Activated CD4-positive, alpha-beta T cell treated with anti-CD3 and anti-CD28 coated beads for 48 hours (primary cell): ENCODE data around the gene GFOD1.

ENCODE experiments used
- DNase-seq: peaks from one replicate; pipeline ENCODE4 v3.0.0-alpha.2; 2020

The GFOD1 gene

GRCh38 chr6:13372076-13372475 lies 115.3 kb downstream of the GFOD1 start:
- no peak for DNase-seq

DNA sequence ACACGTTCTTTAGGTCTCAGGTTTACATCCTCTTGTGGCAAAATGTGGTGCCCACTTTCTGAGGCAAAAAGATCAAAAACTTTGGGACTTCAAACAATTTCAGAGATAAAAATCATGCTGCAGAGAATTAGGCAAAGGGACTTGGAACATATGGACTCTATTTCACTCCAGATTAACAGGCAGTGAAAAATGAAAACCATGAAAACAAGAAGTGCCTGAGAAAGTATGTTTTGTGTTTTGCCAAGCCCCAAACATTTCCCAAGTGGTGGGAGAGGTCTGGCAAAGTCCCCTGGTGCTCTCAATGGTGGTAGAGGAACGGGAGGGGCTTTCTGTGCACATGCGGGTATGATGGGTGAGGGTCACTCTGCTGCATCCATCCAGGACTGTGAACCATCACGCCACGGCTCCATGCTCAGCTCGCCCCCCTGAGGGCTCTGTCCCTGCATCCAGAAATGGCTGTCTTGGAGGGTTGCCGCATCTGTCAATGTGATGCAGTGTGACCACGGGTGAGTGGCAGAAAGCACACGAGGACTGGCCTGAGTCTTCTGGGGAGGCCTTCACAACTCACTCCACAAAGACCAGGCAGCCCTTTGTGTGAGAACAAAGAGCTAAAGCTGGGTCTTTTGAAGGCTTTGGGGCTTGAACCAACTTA lies 115.9 kb downstream of the GFOD1 start:
- DNase-seq, result no peak

GRCh38 chr6:13370623-13371022 lies 116.8 kb downstream of the GFOD1 start:
- no peak for DNase-seq

DNA sequence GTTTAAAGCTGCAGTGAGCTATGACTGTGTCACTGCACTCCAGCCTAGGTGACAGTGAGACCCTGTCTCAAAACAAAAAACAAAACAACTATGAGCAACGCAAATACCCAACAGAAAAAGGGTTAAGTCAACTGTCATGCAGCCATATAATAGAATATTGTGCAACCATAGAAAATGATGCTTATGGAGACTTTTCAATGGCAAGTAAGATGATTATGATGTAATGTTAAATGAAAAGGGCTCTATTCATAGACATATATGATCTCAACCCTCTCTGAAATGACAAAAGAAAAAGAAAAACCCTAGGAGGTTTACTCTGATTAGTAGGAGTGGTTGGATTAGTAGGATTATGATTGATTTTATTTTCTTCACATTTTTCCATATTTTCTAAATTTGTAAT lies 117.8 kb downstream of the GFOD1 start:
- no peak for DNase-seq

DNA sequence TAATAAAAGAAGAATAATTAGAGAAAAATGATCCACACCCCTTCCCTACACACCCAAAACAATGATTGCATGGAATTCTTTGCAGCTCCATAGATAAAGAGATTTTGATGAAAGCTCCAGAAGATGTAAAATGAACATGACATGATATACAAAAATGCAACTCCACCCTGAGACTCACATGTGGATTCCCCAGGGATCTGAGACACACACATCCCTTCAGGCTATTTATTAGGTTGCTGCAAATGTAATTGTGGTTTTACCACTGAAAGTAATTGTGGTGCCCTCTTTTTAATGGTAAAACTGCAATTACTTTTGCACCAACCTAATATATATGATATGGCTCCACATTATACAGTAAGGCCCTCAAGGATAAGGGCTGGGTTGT lies 118.7 kb downstream of the GFOD1 start:
- no peak for DNase-seq

DNA sequence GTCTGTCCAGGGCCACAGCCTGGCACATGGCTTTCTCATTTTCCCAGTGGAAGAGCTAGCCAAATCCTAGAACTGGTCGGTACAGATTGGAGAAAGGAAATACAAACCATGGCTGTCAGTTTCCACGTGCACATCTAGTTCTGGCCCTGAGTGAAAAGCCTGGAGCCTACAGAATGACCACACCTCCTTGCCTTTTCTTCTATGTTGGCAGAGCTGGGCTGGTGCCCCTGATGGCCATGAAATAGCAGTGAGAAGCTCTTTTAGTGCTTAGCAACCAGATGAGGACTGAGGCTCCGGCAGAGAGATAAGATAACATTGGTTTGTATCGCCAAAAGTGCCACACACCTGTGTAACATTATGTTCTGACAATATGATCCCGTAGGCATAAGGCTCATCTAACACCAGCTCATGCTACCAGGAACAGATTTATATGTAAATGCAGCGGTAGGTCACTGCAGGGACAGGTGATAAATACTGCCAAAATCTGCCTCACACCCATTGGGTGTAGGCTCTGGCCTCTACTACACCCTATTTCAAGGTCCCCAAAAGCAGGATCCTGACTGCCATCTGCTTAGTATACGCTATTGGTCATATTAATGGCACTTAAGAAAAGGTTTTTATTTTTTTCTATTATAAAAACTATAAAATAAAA lies 119.2 kb downstream of the GFOD1 start:
- DNase-seq, result no peak

DNA sequence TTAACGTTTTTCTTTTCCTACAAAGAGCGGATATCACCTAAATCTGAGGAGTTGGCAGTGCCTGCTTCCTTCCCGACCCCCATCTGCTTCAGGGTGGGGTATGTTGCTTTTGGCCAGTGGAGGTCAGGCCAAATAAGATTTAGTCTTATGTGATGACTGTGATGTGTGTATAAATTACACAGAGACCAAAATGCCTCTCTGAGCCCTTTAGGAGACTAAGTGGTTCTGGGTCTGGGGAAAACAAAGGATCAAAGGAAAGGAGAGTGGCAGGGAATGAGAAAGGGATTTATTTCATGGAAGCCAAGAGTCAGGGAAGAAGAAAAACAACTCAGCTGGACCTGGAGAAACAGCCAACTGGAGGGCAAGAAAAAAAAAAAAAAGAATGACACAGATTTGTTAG lies 120.0 kb downstream of the GFOD1 start:
- no peak for DNase-seq

- no peak for DNase-seq
Measured at GRCh38 chr6:13365320-13365719, 122.1 kb downstream of the GFOD1 start.

GRCh38 chr6:13364842-13365241 lies 122.6 kb downstream of the GFOD1 start:
- no peak for DNase-seq

DNA sequence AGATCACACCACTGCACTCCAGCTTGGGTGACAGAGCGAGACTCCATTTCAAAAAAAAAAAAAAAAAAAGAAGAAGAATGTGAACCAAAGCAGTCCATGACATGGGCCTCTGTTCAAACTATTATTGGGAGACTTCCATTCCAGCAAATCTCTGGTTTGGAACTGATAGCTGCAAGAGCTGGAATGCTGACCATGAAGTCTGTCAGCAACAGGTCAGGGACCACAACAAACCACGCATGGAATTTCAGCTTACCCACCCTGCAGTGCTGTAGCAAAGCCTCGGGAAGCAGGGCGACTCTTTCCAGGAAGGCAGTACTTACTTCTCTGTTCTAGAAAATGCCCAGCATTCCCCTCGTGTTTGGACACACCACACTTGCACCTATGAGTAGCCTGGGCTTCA lies 125.0 kb downstream of the GFOD1 start:
- DNase-seq, result no peak

DNA sequence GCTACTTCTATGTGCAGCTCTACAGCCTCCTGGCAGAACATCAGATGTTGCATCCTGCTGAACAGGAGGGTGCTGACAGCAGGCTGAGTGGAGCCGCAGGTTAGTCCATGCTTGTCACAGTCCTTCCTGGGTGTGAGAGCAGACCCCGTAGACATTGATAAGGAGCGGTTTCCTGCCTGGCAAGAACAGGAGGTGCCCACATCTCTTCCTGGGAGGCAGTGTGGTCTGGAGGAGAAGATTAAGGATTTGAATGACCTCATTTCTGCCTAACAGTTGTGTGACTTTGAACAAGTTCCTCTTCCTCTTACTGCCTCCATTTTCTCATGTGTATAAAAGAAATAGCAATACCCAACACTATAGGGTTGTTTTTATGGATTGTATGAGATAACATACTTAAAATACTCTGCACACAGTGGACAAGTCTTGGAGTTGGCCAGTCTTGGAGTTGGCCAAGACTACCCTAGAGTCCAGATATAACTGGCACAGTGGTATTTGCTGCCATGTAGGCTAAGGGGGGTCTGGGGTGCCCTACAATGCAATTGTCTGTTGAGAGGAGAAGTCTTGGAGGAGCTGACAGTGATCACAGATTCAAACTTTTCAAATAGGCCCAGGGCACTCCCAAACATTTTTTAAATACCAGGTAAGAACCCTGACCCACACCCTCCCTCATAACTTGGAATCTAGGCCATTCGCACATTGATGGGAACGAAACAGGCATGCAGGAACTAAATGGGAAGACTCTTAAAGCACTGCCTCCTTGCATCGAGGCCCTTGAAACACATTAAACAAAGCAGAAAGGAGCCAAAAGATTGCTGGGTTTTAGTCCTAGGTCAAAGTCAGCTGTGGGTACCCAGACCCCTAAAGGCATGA lies 126.5 kb downstream of the GFOD1 start:
- DNase-seq, result no peak

DNA sequence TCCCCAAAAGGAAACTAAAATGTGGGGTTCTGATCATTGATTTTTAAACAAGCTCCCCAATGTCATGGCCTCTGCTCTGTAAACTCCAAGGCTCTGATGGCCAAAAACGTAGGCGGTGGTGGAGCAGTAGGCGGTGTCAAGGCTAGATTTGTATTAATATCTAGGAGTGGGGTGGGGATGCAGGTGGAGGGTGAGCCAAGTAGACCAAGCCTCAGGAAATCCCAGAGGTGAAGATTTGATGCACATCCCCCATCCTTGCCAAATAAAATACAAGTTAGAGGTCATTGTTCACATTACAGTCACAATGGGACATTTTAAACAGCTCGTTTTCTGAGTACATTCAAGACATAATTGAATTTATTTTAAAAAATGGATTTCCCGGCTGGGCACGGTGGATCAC lies 128.1 kb downstream of the GFOD1 start:
- no peak for DNase-seq

DNA sequence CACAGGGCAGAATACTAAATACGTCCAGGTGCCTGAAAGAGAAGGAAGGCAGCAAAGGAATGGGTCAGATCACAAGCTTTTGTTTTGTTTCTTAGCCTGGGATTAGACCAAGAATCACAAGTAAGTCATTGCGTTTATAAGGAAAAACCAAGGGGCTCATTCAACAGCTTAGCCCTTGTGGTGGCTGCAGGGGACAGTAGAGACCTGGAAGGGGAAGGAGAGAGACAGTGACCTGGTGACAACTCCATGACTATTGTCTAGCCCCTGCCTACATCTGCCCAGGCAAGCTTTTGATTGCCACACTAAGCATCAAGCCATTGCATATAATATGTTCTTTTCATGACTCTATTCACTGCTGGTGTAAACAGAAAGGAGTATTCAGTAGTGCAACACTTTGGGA lies 128.9 kb downstream of the GFOD1 start:
- DNase-seq, result no peak

DNA sequence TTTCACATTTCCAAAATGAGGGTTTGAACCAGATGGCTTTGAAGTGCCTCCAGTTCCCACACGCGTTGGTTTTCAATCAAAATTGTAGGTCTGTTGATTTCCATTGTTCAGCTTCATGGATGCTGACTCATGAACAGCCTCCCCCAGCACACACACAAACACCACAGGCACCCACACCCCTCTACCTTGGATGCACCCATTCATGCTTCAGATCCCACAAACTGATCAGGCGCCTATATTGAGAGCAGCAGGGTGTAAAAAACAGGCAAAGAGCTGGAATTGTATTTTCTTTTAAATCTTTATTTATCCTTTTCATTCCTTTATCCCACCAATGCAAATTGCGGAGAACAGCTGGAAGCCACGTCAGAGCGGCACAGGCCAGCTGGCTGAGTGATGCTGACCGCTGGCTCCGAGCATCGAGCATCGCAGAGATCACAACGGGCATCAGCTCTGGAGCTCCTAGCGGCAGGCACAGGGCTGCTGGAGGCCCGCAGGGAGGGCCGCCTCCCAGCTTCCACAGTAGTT lies 129.8 kb downstream of the GFOD1 start:
- DNase-seq, result peak; percentile 13

DNA sequence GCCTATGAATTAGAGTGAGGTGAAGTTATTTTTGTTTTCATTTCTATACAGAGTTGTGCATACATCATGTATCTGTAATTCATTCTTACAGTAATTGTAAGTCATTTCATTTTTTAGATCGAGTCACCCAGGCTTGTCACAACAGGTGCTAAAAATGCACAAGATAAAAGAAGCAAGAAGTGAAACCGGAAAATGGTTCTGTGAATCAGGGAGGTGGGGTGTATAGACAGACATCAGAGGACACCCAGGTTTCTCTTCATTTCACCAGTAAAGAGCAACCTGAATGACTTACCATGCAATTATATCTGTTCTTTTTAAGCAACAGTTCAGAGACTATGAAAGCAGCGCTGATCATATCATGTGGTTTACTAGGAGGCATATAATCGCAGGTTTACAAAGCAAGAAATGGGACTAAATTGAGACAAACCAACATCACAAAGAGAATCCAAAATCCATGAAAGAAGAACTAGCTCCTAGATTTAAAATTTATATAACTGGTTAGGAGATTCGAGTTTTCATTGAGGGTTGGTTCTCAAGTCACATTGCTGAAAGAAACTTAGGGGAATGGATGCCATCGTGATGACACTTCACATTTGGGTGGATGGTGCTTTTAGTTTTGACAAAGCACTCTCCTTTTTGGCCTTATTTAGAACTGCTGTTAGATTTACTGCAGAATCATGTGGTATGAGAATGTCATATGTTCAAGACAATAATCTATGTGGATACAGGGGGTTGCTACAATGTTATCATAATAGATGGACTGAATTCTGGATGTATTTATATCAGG lies 131.2 kb downstream of the GFOD1 start:
- peak; percentile 35 for DNase-seq

DNA sequence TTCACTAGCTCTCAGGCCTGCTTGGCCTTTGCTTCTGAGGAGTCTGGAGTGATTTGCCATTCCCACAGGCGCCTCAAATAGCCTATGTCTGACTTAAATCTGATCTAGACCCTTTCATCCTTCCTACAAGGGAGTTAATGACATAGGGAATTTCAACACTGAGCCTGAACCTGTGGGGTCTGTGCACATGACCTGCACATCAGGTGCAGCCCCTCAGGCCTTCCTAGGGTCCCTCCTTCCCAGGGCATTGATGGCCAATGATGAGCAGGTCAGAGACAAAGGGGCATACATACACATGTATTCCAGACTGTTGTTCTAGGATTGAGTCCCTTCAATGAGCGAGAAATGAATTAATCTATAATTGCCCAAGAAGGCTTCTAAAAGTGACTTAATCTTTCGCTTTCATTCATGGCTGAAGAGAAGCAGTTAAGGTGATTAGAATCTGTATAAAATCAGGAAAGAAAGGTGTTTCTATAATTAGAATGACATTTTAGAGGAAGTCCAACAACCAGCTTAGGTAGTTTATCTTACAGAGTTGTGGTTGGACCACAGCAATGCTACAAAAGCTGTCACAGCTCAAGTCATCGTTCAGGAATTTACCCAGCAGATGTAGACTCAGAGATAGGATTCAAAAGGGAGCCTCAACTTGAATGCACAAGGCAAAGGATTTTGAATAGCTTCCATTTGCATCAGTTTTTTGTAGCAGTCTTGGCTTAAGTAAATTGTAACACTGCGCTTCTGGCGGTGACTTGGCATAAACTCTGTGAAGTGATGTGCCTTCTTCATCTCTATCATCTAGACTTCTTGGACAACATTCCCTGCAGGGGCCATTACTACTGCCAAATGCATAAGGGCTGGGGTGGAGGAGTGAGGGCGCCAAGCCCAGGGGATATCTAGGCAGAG lies 132.1 kb downstream of the GFOD1 start:
- DNase-seq, result peak; percentile 28

GRCh38 chr6:13354331-13355042 lies 132.9 kb downstream of the GFOD1 start:
- no peak for DNase-seq

- no peak for DNase-seq
Measured at GRCh38 chr6:13352165-13352564, 135.2 kb downstream of the GFOD1 start.

DNA sequence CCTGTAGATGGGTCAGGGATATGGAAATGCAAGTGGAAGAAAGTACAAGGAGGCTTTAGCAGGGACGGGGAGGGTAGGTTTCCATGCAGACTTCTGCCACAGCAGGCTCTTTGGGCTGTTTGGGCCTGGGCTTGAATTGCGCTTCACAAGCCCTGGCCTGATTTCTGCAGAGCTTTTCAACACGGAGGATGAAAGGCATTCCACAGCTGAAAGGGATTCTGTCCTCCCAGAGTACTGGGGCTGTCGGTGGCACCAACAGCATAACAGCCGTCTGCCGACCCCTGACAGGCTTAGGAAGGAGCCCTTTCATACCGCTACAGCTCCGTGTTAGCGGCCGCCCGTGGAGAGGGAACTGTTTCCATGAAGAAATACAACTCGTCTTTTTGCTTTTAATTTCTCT lies 136.1 kb downstream of the GFOD1 start:
- DNase-seq, result no peak

- DNase-seq, result no peak
Measured at GRCh38 chr6:13349811-13350506, 137.4 kb downstream of the GFOD1 start.
